Smooth muscle cell (in vitro differentiated cells): Measurements from ENCODE around the gene CTTN. TPM values are rescaled to one million over a fixed set of nuclear protein-coding genes. Genes with fewer than 3 reads are reported as not detected.

Source experiments
- DNase-seq: peaks from one replicate; lab custom pipeline; 2025; ENCODE audit not compliant: unreplicated experiment; lab: John Stamatoyannopoulos, UW
- H2AFZ ChIP-seq: fragments of 200-600 bp; sonication (generic); 2 replicates; pipeline ENCODE4 v1.6.0; 2016; ENCODE audit warnings: antibody characterized with exemption, low read depth, mild to moderate bottlenecking
- H3F3A ChIP-seq: fragments of 200-600 bp; sonication (generic); 2 replicates; pipeline ENCODE4 v1.6.0; 2017; ENCODE audit warnings: antibody characterized with exemption, low read depth
- H3K27ac ChIP-seq: fragments of 200-600 bp; sonication (generic); 2 replicates; pipeline ENCODE4 v1.5.1; 2016; ENCODE audit warnings: low read depth, mild to moderate bottlenecking
- H3K27me3 ChIP-seq: fragments of 200-600 bp; sonication (generic); 2 replicates; pipeline ENCODE4 v1.6.1; 2016; ENCODE audit warnings: low read depth, mild to moderate bottlenecking
- H3K36me3 ChIP-seq: fragments of 200-600 bp; sonication (generic); 2 replicates; pipeline ENCODE4 v1.5.1; 2016; ENCODE audit warnings: low read depth
- H3K4me1 ChIP-seq: fragments of 200-600 bp; sonication (generic); 2 replicates; pipeline ENCODE4 v1.5.1; 2016; ENCODE audit warnings: low read depth
- H3K4me2 ChIP-seq: fragments of 200-600 bp; sonication (generic); 2 replicates; pipeline ENCODE4 v1.6.0; 2016; ENCODE audit warnings: mild to moderate bottlenecking
- H3K4me3 ChIP-seq: fragments of 200-600 bp; sonication (generic); 2 replicates; pipeline ENCODE4 v1.5.1; 2016; ENCODE audit warnings: mild to moderate bottlenecking
- H3K79me2 ChIP-seq: fragments of 200-600 bp; sonication (generic); 2 replicates; pipeline ENCODE4 v1.6.0; 2016; ENCODE audit warnings: low read depth, mild to moderate bottlenecking
- H3K9ac ChIP-seq: fragments of 200-600 bp; sonication (generic); 2 replicates; pipeline ENCODE4 v1.6.0; 2016; ENCODE audit warnings: low read depth
- H3K9me3 ChIP-seq: fragments of 200-600 bp; sonication (generic); replicated peaks from 2 replicates; pipeline ENCODE4 v1.5.1; 2016; ENCODE audit warnings: low read depth
- H4K20me1 ChIP-seq: fragments of 200-600 bp; sonication (generic); 2 replicates; pipeline ENCODE4 v1.6.0; 2016; ENCODE audit warnings: low read depth
- WGBS: methylation state at CpG from one replicate; pipeline ENCODE4 v1.1.7; 2016; ENCODE audit warnings: low lambda C conversion rate; 5-methylcytosine and 5-hydroxymethylcytosine counted together
- polyA plus RNA-seq: library from polyadenylated mRNA; unstranded; fragments of >200 nt; fragmentation: Nextera tagmentation; extraction: Ambion mirVana; gene quantifications from 2 replicates; pipeline ENCODE4 v1.2.1, GENCODE V29; 2016
- total RNA-seq: library from RNA; depleted of rRNA; stranded (reverse); fragments of >200 nt; gene quantifications from 2 replicates; pipeline ENCODE4 v1.2.3, GENCODE V29; 2014
- TF ChIP-seq, protein P1 (sequence below): fragments of 200-600 bp; sonication (generic); IDR thresholded peaks from 2 replicates; pipeline ENCODE4 v1.5.1; 2017; ENCODE audit warnings: borderline replicate concordance, mild to moderate bottlenecking, antibody characterized with exemption; ENCODE audit not compliant: insufficient read depth, poor library complexity, severe bottlenecking

Gene CTTN
- total and polyA plus RNA-seq, 2 experiments from 2014 or later = 64.7 to 173 TPM

DNA sequence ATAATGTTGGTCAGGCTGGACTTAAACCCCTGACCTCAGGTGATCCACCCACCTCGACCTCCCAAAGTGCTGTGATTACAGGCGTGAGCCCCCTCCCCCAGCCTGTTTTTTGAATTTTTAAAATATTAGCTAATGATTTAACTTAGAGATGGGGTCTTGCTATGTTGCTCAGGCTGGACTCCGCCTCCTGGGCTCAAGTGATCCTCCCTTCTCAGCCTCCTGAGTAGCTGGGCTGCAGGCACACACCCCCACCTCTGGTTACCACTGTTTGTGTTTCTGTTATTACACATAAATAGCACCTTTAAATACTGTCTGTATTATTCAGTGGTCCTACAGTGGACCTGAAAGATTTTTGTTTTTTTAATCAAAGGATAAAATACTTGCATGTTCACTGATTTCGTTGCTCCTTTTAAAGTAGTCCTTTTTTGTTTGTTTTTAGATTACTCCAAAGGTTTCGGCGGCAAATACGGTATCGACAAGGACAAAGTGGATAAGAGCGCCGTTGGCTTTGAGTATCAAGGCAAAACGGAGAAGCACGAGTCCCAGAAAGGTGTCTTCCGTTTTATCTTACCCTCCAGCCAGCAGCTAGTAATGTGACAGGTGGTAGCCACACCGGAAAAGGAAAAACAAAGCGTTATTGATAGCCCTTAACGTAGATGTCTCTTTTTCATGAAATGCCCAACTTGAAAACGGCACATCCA, 21.1 kb downstream of the CTTN start:
- H3K79me2 ChIP-seq = peaks cover 4% of the 10 kb centered on the region
- no peak for DNase-seq
- peak overlapping the region; percentile 29 for H3K9ac ChIP-seq
- no peaks in the 10 kb centered on the region for H3F3A ChIP-seq
- H2AFZ ChIP-seq = no peak overlapping the region
- TF ChIP-seq, protein P1, sequence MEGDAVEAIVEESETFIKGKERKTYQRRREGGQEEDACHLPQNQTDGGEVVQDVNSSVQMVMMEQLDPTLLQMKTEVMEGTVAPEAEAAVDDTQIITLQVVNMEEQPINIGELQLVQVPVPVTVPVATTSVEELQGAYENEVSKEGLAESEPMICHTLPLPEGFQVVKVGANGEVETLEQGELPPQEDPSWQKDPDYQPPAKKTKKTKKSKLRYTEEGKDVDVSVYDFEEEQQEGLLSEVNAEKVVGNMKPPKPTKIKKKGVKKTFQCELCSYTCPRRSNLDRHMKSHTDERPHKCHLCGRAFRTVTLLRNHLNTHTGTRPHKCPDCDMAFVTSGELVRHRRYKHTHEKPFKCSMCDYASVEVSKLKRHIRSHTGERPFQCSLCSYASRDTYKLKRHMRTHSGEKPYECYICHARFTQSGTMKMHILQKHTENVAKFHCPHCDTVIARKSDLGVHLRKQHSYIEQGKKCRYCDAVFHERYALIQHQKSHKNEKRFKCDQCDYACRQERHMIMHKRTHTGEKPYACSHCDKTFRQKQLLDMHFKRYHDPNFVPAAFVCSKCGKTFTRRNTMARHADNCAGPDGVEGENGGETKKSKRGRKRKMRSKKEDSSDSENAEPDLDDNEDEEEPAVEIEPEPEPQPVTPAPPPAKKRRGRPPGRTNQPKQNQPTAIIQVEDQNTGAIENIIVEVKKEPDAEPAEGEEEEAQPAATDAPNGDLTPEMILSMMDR = no peak
- peaks cover 84% of the 10 kb centered on the region for H4K20me1 ChIP-seq
- no peaks in the 10 kb centered on the region for H3K27me3 ChIP-seq
- H3K27ac ChIP-seq = peak overlapping the region; percentile 74
- WGBS = 96% methylated on average over 17 of the region's 17 CpGs
- no peaks in the 10 kb centered on the region for H3K36me3 ChIP-seq
- no peak overlapping the region for H3K4me3 ChIP-seq
- no peaks in the 10 kb centered on the region for H3K4me1 ChIP-seq
- H3K4me2 ChIP-seq = no peak overlapping the region
- no peaks in the 10 kb centered on the region for H3K9me3 ChIP-seq

DNA sequence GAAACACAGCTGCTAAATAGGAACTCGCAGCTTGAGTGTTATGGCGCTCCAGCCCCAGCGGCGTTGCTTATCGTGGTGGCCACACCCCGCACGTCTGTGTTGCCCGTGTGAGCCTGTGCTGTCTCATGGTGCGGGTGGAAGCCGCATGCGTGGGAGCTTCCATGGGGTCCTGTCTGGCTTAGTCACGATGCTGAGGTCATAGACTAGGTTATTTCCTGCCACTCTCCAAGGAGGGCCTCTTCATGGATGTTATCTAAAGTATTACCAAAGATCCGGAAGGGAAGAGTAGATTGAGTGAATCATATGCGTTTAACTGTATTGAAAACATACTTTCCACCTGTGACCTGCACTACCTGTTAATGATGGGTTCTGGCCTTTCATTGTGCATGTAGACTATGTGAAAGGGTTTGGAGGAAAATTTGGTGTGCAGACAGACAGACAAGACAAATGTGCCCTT, 21.7 kb downstream of the CTTN start:
- Histone ChIP-seq H4K20me1 (peaks cover 84% of the 10 kb centered on the region), H3F3A (no peaks in the 10 kb centered on the region), H3K4me2 (no peak overlapping the region), H2AFZ (no peak overlapping the region), H3K9ac (peak overlapping the region; percentile 29), H3K27me3 (no peaks in the 10 kb centered on the region), H3K36me3 (no peaks in the 10 kb centered on the region), H3K79me2 (peaks cover 4% of the 10 kb centered on the region), H3K9me3 (no peaks in the 10 kb centered on the region), H3K4me1 (no peaks in the 10 kb centered on the region), H3K4me3 (no peak overlapping the region), H3K27ac (peak overlapping the region; percentile 74)
- TF ChIP-seq, protein P1 = no peak
- no peak for DNase-seq
- 72% methylated on average over 14 of the region's 14 CpGs for WGBS

DNA sequence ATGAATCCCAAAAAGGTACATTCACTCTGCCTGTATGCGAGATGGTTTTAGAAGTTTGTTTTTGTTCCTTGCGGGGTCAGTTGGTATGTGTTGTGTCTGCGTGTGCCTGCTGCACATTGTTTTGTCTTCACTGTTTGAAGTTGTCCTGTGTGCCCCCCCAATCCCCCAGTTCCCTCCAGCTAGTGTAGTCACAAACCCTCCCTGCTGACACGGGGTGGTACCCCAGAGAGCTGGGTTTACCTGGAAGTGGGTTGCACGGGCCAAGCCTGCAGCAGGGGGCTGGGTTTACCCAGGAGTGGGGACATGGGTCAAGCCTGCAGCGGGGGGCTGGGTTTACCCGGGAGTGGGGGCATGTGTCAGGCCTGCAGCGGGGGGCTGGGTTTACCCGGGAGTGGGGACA, 22.2 kb downstream of the CTTN start:
- 95% methylated on average over 9 of the region's 9 CpGs for WGBS
- H3K27ac ChIP-seq = peak overlapping the region; percentile 31
- no peak overlapping the region for H2AFZ ChIP-seq
- no peaks in the 10 kb centered on the region for H3K9me3 ChIP-seq
- peaks cover 84% of the 10 kb centered on the region for H4K20me1 ChIP-seq
- H3K4me3 ChIP-seq = no peak overlapping the region
- H3F3A ChIP-seq = no peaks in the 10 kb centered on the region
- no peak for DNase-seq
- peaks cover 4% of the 10 kb centered on the region for H3K79me2 ChIP-seq
- H3K9ac ChIP-seq = no peak overlapping the region
- TF ChIP-seq, protein P1 = no peak
- no peaks in the 10 kb centered on the region for H3K4me1 ChIP-seq
- H3K4me2 ChIP-seq = no peak overlapping the region
- no peaks in the 10 kb centered on the region for H3K36me3 ChIP-seq
- no peaks in the 10 kb centered on the region for H3K27me3 ChIP-seq

DNA sequence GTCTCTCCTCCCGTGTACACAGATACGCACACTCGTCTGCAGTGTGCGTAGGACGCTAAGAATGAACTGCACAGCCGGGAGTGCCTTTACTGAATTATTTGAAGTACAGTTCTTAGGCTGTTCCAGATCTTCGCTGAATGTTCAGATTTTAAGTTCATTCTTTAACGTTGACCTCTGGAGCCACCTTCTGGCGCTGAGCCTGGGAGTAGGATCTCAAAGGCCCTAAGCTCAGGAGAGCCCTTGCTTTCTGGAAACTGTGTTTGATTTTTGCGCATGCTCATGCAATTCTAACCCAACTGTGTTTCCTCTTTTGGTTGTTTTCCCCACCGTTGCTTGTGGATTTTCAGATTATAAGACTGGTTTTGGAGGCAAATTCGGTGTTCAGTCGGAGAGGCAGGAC, 22.8 kb downstream of the CTTN start:
- no peak for DNase-seq
- H3K4me3 ChIP-seq = no peak overlapping the region
- peaks cover 4% of the 10 kb centered on the region for H3K79me2 ChIP-seq
- no peaks in the 10 kb centered on the region for H3F3A ChIP-seq
- H4K20me1 ChIP-seq = peaks cover 84% of the 10 kb centered on the region
- H3K9ac ChIP-seq = no peak overlapping the region
- H3K27ac ChIP-seq = no peak overlapping the region
- H3K4me2 ChIP-seq = no peak overlapping the region
- no peaks in the 10 kb centered on the region for H3K27me3 ChIP-seq
- TF ChIP-seq, protein P1 = no peak
- H3K36me3 ChIP-seq = no peaks in the 10 kb centered on the region
- WGBS = 98% methylated on average over 13 of the region's 13 CpGs
- no peaks in the 10 kb centered on the region for H3K9me3 ChIP-seq
- no peak overlapping the region for H2AFZ ChIP-seq
- no peaks in the 10 kb centered on the region for H3K4me1 ChIP-seq
